ENCODE data around the gene MGST1. TPM values are rescaled to one million over a fixed set of nuclear protein-coding genes. Genes with fewer than 3 reads are reported as not detected.

The MGST1 gene
- total and polyA plus RNA-seq, 2 experiments from 2014 or later: 44.8 to 261 TPM

- H3K4me3 ChIP-seq: no peak overlapping the region
- no peaks in the 10 kb centered on the region for H3K36me3 ChIP-seq
- H3K27me3 ChIP-seq: no peaks in the 10 kb centered on the region
- H3K9me3 ChIP-seq (ENCODE audit: low read depth): no peaks in the 10 kb centered on the region
- H3K4me1 ChIP-seq (ENCODE audit: low read depth): no peaks in the 10 kb centered on the region
- no peak for DNase-seq (ENCODE audit: low read depth in 1 of 2, low spot score in 1 of 2)
- TF ChIP-seq CTCF (IDR thresholded peaks at IDR 0.05; ENCODE audit: low read depth, low read length): no peak
- no peak overlapping the region for H3K27ac ChIP-seq
These were observed 39.5 kb upstream of the MGST1 start for GRCh38 chr12:16307856-16308475.

GRCh38 chr12:16310934-16311333, 36.5 kb upstream of the MGST1 start:
- no peaks in the 10 kb centered on the region for H3K27me3 ChIP-seq
- H3K4me3 ChIP-seq: no peak overlapping the region
- H3K36me3 ChIP-seq: no peaks in the 10 kb centered on the region
- no peak for TF ChIP-seq CTCF (IDR thresholded peaks at IDR 0.05; ENCODE audit: low read depth, low read length)
- H3K9me3 ChIP-seq (ENCODE audit: low read depth): no peaks in the 10 kb centered on the region
- no peak overlapping the region for H3K27ac ChIP-seq
- no peak for DNase-seq (ENCODE audit: low read depth in 1 of 2, low spot score in 1 of 2)
- H3K4me1 ChIP-seq (ENCODE audit: low read depth): no peaks in the 10 kb centered on the region

GRCh38 chr12:16323010-16323409, 24.4 kb upstream of the MGST1 start:
- Histone ChIP-seq H3K36me3 (no peaks in the 10 kb centered on the region), H3K4me3 (no peak overlapping the region), H3K4me1 (ENCODE audit: low read depth) (no peaks in the 10 kb centered on the region), H3K27me3 (no peaks in the 10 kb centered on the region), H3K9me3 (ENCODE audit: low read depth) (no peaks in the 10 kb centered on the region), H3K27ac (no peak overlapping the region)
- no peak for DNase-seq (ENCODE audit: low read depth in 1 of 2, low spot score in 1 of 2)
- no peak for TF ChIP-seq CTCF (IDR thresholded peaks at IDR 0.05; ENCODE audit: low read depth, low read length)

GRCh38 chr12:16323638-16324037, 23.8 kb upstream of the MGST1 start:
- Histone ChIP-seq H3K27ac (no peak overlapping the region), H3K27me3 (no peaks in the 10 kb centered on the region), H3K9me3 (ENCODE audit: low read depth) (no peaks in the 10 kb centered on the region), H3K4me3 (no peak overlapping the region), H3K36me3 (no peaks in the 10 kb centered on the region), H3K4me1 (ENCODE audit: low read depth) (no peaks in the 10 kb centered on the region)
- no peak for TF ChIP-seq CTCF (IDR thresholded peaks at IDR 0.05; ENCODE audit: low read depth, low read length)
- no peak for DNase-seq (ENCODE audit: low read depth in 1 of 2, low spot score in 1 of 2)

GRCh38 chr12:16324272-16324671, 23.2 kb upstream of the MGST1 start:
- no peak overlapping the region for H3K27ac ChIP-seq
- TF ChIP-seq CTCF (IDR thresholded peaks at IDR 0.05; ENCODE audit: low read depth, low read length): no peak
- no peaks in the 10 kb centered on the region for H3K36me3 ChIP-seq
- H3K9me3 ChIP-seq (ENCODE audit: low read depth): no peaks in the 10 kb centered on the region
- H3K4me1 ChIP-seq (ENCODE audit: low read depth): peaks cover under 1% of the 10 kb centered on the region
- no peak overlapping the region for H3K4me3 ChIP-seq
- no peaks in the 10 kb centered on the region for H3K27me3 ChIP-seq
- DNase-seq (ENCODE audit: low read depth in 1 of 2, low spot score in 1 of 2): no peak

All from cardiac muscle cell (in vitro differentiated cells and primary cell).